NT2/D1 (cell line): ENCODE results near the gene PRRC2A.

Source experiments
- DNase-seq: peaks from one replicate; pipeline ENCODE4 v3.0.0-alpha.2; 2011; ENCODE audit warnings: low read depth, low spot score
- H3K27me3 ChIP-seq: 2 replicates; pipeline ENCODE4 v1.6.0; 2011; ENCODE audit warnings: mild to moderate bottlenecking; ENCODE audit not compliant: insufficient read length, insufficient read depth
- H3K36me3 ChIP-seq: 2 replicates; pipeline ENCODE4 v1.6.1; 2011; ENCODE audit warnings: mild to moderate bottlenecking, low read length, mixed read lengths; ENCODE audit not compliant: insufficient read depth, insufficient read length
- H3K4me1 ChIP-seq: 2 replicates; pipeline ENCODE4 v1.5.1; 2011; ENCODE audit not compliant: insufficient read depth, insufficient read length
- H3K4me3 ChIP-seq: 2 replicates; pipeline ENCODE4 v1.5.1; 2011; ENCODE audit warnings: low read depth; ENCODE audit not compliant: insufficient read length
- H3K9ac ChIP-seq: 2 replicates; pipeline ENCODE4 v1.6.0; 2011; ENCODE audit warnings: low read depth; ENCODE audit not compliant: insufficient read length
- H3K9me3 ChIP-seq: 2 replicates; pipeline ENCODE4 v1.5.1; 2011; ENCODE audit warnings: mild to moderate bottlenecking, low read length; ENCODE audit not compliant: insufficient read depth
- SUZ12 ChIP-seq: IDR thresholded peaks from 2 replicates; pipeline ENCODE4 v1.6.1; 2011; ENCODE audit not compliant: insufficient read length, insufficient read depth; ENCODE audit errors: extremely low read depth
- YY1 ChIP-seq: IDR thresholded peaks from 2 replicates; pipeline ENCODE4 v1.6.1; 2011; ENCODE audit not compliant: insufficient read length, insufficient read depth
- ZNF274 ChIP-seq: IDR thresholded peaks from 2 replicates; pipeline ENCODE4 v1.6.1; 2011; ENCODE audit warnings: mild to moderate bottlenecking, low read depth, low read length

Gene PRRC2A

GRCh38 chr6:31631681-31632278 is 11.3 kb downstream of the PRRC2A start:
- Histone ChIP-seq H3K9ac (no peak overlapping the region), H3K27me3 (no peaks in the 10 kb centered on the region), H3K9me3 (no peaks in the 10 kb centered on the region), H3K4me3 (no peak overlapping the region), H3K36me3 (peaks cover 97% of the 10 kb centered on the region), H3K4me1 (peaks cover 2% of the 10 kb centered on the region)
- DNase-seq: no peak
- TF ChIP-seq YY1: no peak
- TF ChIP-seq SUZ12: no peak
- TF ChIP-seq ZNF274: no peak

- Histone ChIP-seq H3K36me3 (peaks cover 97% of the 10 kb centered on the region), H3K4me1 (peaks cover 2% of the 10 kb centered on the region), H3K4me3 (no peak overlapping the region), H3K9me3 (no peaks in the 10 kb centered on the region), H3K27me3 (no peaks in the 10 kb centered on the region), H3K9ac (no peak overlapping the region)
- DNase-seq: no peak
- TF ChIP-seq YY1: no peak
- no peak for TF ChIP-seq SUZ12
These were observed 11.9 kb downstream of the PRRC2A start for GRCh38 chr6:31632279-31632946.

GRCh38 chr6:31633447-31633846 is 12.9 kb downstream of the PRRC2A start:
- no peak for DNase-seq
- peaks cover 94% of the 10 kb centered on the region for H3K36me3 ChIP-seq
- H3K9ac ChIP-seq: no peak overlapping the region

GRCh38 chr6:31634131-31634530 is 13.6 kb downstream of the PRRC2A start:
- no peaks in the 10 kb centered on the region for H3K27me3 ChIP-seq
- peaks cover 2% of the 10 kb centered on the region for H3K4me1 ChIP-seq
- DNase-seq: no peak
- H3K9ac ChIP-seq: no peak overlapping the region
- peaks cover 90% of the 10 kb centered on the region for H3K36me3 ChIP-seq
- no peaks in the 10 kb centered on the region for H3K9me3 ChIP-seq
- no peak for TF ChIP-seq ZNF274
- no peak for TF ChIP-seq YY1
- TF ChIP-seq SUZ12: no peak
- no peak overlapping the region for H3K4me3 ChIP-seq

More at GRCh38 chr6:31633447-31633846, 12.9 kb downstream of the PRRC2A start:
- no peaks in the 10 kb centered on the region for H3K27me3 ChIP-seq
- H3K4me1 ChIP-seq: peaks cover 2% of the 10 kb centered on the region
- H3K9me3 ChIP-seq: no peaks in the 10 kb centered on the region
- H3K4me3 ChIP-seq: no peak overlapping the region
- no peak for TF ChIP-seq YY1
- no peak for TF ChIP-seq SUZ12
- TF ChIP-seq ZNF274: no peak

GRCh38 chr6:31634969-31635575 is 14.6 kb downstream of the PRRC2A start:
- Histone ChIP-seq H3K4me1 (peaks cover 2% of the 10 kb centered on the region), H3K27me3 (no peaks in the 10 kb centered on the region), H3K9ac (no peak overlapping the region), H3K9me3 (no peaks in the 10 kb centered on the region; the same call in 1 of the 2 replicates), H3K4me3 (no peak overlapping the region), H3K36me3 (peaks cover 91% of the 10 kb centered on the region)
- no peak for TF ChIP-seq ZNF274
- no peak for TF ChIP-seq SUZ12
- TF ChIP-seq YY1: no peak
- no peak for DNase-seq

- TF ChIP-seq SUZ12 (no peak), YY1 (no peak), ZNF274 (no peak)
- peaks cover 2% of the 10 kb centered on the region for H3K4me1 ChIP-seq
These were observed 16.4 kb downstream of the PRRC2A start for GRCh38 chr6:31636698-31637596.

GRCh38 chr6:31639043-31639442 is 18.5 kb downstream of the PRRC2A start:
- TF ChIP-seq SUZ12: no peak
- no peak for TF ChIP-seq YY1
- no peak for TF ChIP-seq ZNF274
- H3K4me1 ChIP-seq: no peaks in the 10 kb centered on the region
- no peak overlapping the region for H3K4me3 ChIP-seq
- DNase-seq: no peak
- H3K27me3 ChIP-seq: no peaks in the 10 kb centered on the region
- H3K36me3 ChIP-seq: peaks cover 88% of the 10 kb centered on the region
- no peaks in the 10 kb centered on the region; the same call in 1 of the 2 replicates for H3K9me3 ChIP-seq
- H3K9ac ChIP-seq: no peak overlapping the region

More at GRCh38 chr6:31636698-31637596, 16.4 kb downstream of the PRRC2A start:
- DNase-seq: no peak
- H3K9ac ChIP-seq: no peak overlapping the region
- no peaks in the 10 kb centered on the region for H3K27me3 ChIP-seq
- peaks cover 91% of the 10 kb centered on the region for H3K36me3 ChIP-seq
- no peak overlapping the region for H3K4me3 ChIP-seq
- H3K9me3 ChIP-seq: no peaks in the 10 kb centered on the region; the same call in 1 of the 2 replicates
